ENCODE results near the gene RACK1. TPM values are rescaled to one million over a fixed set of nuclear protein-coding genes. Genes with fewer than 3 reads are reported as not detected.

RACK1 gene
- polyA plus RNA-seq, 1 of the 3 experiments (the other 2 are of a cell fraction): 4,715 TPM

- TF ChIP-seq CTCF (IDR thresholded peaks at IDR 0.05) (peak; percentile 12; the same call in 1 of the 2 replicates), ZBTB33 (IDR thresholded peaks at IDR 0.05; ENCODE audit: borderline replicate concordance, low read depth) (no peak; the same call in 1 of the 2 replicates), FOXM1 (IDR thresholded peaks at IDR 0.05; ENCODE audit: low read depth) (no peak), TEAD4 (IDR thresholded peaks at IDR 0.05; ENCODE audit: borderline replicate concordance, insufficient read depth) (peak; percentile 80), JUND (IDR thresholded peaks at IDR 0.05) (no peak), RCOR1 (IDR thresholded peaks at IDR 0.05; ENCODE audit: low read length) (peak; percentile 44; the same call in 1 of the 2 replicates), NRF1 (IDR thresholded peaks at IDR 0.05; ENCODE audit: low read depth, low read length) (no peak)
These were observed 54.9 kb downstream of the RACK1 start (continued) for GRCh38 chr5:181188700-181189362.

- ChIA-PET CTCF (interaction anchor here (1.2 to 7.4 kb wide), 6 partner anchors 14 to 35 kb away, joined by 3 to 72 read pairs (median 4); partner anchors contain the start of genes TRIM41 and TRIM7), POLR2A (no interaction called here)
- H3K79me2 ChIP-seq (ENCODE audit: insufficient read depth): peaks cover 6% of the 10 kb centered on the region; the same call in 1 of the 2 replicates
- TF ChIP-seq FOSL2 (IDR thresholded peaks at IDR 0.05; ENCODE audit: borderline replicate concordance, low read depth) (peak; percentile 73), SMC3 (IDR thresholded peaks at IDR 0.05; ENCODE audit: low read depth, low read length) (no peak), TCF12 (IDR thresholded peaks at IDR 0.05) (0 out of 2 replicates have a peak, but pooled peaks have one; percentile 2), RXRA (IDR thresholded peaks at IDR 0.05; ENCODE audit: borderline replicate concordance, low read depth) (no peak), TEAD4 (IDR thresholded peaks at IDR 0.05; ENCODE audit: borderline replicate concordance, insufficient read depth) (peak; percentile 93), NFIC (IDR thresholded peaks at IDR 0.05; ENCODE audit: borderline replicate concordance) (peak; percentile 75), RCOR1 (IDR thresholded peaks at IDR 0.05; ENCODE audit: low read length) (peak; percentile 84), CTCF (IDR thresholded peaks at IDR 0.05) (peak; percentile 51), YY1 (IDR thresholded peaks at IDR 0.05; ENCODE audit: low read depth) (0 out of 2 replicates have a peak, but pooled peaks have one; percentile 19), FOXJ3 (CRISPR knock-in tag; IDR thresholded peaks at IDR 0.05) (0 out of 2 replicates have a peak, but pooled peaks have one; percentile 8)
- H4K20me1 ChIP-seq (ENCODE audit: insufficient read depth): no peaks in the 10 kb centered on the region
- H3K4me3 ChIP-seq (ENCODE audit: low read depth in 2 of 2, low read length in 1 of 2): peak overlapping the region; percentile 91 to 98
- peak overlapping the region; percentile 74; the same call in 1 of the 2 replicates for H3K9ac ChIP-seq
- peak overlapping the region; percentile 94 for H3K4me2 ChIP-seq
- H3K9me3 ChIP-seq: no peaks in the 10 kb centered on the region
- H3K27ac ChIP-seq (ENCODE audit: low read depth in 2 of 2, low read length in 1 of 2): peak overlapping the region; percentile 41 to 77; a peak in 3 of 4 replicates
- H3F3A ChIP-seq (replicated peaks; ENCODE audit: insufficient read depth): peaks cover 30% of the 10 kb centered on the region
- no peaks in the 10 kb centered on the region for H3K27me3 ChIP-seq (ENCODE audit: insufficient read depth)
- peaks cover 0 to 6% of the 10 kb centered on the region in 2 experiments; a peak in 1 of 4 replicates for H3K4me1 ChIP-seq (ENCODE audit: control insufficient read depth in 1 of 2, insufficient read depth in 2 of 2, low read depth in 1 of 2, low read length in 1 of 2)
- H3K36me3 ChIP-seq (replicated peaks in 1 of 2; ENCODE audit: control insufficient read depth in 1 of 2, insufficient read depth in 2 of 2, low read length in 1 of 2): no peaks in the 10 kb centered on the region
- H2AFZ ChIP-seq (ENCODE audit: low read depth): no peak overlapping the region; the same call in 1 of the 2 replicates
- WGBS (ENCODE audit: low lambda C conversion rate): 1% methylated on average over 28 of the region's 37 CpGs
- H3K9me2 ChIP-seq: no peaks in the 10 kb centered on the region
- peak; percentile 78 for DNase-seq
These were observed 56.0 kb downstream of the RACK1 start for GRCh38 chr5:181187500-181188213.
